GM12875 (cell line): ENCODE measurements around the gene KLC3.

ENCODE experiments used
- H3K4me3 ChIP-seq: one replicate; pipeline ENCODE4 v1.5.1; 2011; ENCODE audit warnings: low read depth, low read length, control low read depth
- CTCF ChIP-seq: IDR thresholded peaks from 2 replicates; pipeline ENCODE4 v1.5.1; 2011; ENCODE audit warnings: low read depth, mild to moderate bottlenecking, control low read depth, inconsistent platforms, low read length, moderate library complexity, borderline replicate concordance; ENCODE audit not compliant: insufficient read depth

Gene KLC3

GRCh38 chr19:45348367-45349125 is 8.0 kb downstream of the KLC3 start:
- H3K4me3 ChIP-seq: no peak overlapping the region
- TF ChIP-seq CTCF: no peak

- no peak for TF ChIP-seq CTCF
- H3K4me3 ChIP-seq: no peak overlapping the region
Observed at GRCh38 chr19:45349126-45349415, 8.5 kb downstream of the KLC3 start.

GRCh38 chr19:45349430-45349941 is 8.9 kb downstream of the KLC3 start:
- TF ChIP-seq CTCF: no peak
- no peak overlapping the region for H3K4me3 ChIP-seq

GRCh38 chr19:45350477-45351058 is 10.0 kb downstream of the KLC3 start:
- H3K4me3 ChIP-seq: no peak overlapping the region
- no peak for TF ChIP-seq CTCF

GRCh38 chr19:45351401-45351952 is 10.9 kb downstream of the KLC3 start:
- no peak for TF ChIP-seq CTCF
- no peak overlapping the region for H3K4me3 ChIP-seq

GRCh38 chr19:45352062-45352461 is 11.5 kb downstream of the KLC3 start:
- TF ChIP-seq CTCF: no peak
- no peak overlapping the region for H3K4me3 ChIP-seq

GRCh38 chr19:45352471-45352870 is 11.9 kb downstream of the KLC3 start:
- TF ChIP-seq CTCF: no peak
- H3K4me3 ChIP-seq: no peak overlapping the region
